Measurements from ENCODE around the gene AURKAIP1. TPM values are rescaled to one million over a fixed set of nuclear protein-coding genes. Genes with fewer than 3 reads are reported as not detected.
A peak's percentile ranks its signal among the peaks of the same experiment; 100 is the strongest.

AURKAIP1 gene
- total and polyA plus RNA-seq, 2 of the 4 experiments (the other 2 are of a cell fraction): 45.7 to 107 TPM

DNA sequence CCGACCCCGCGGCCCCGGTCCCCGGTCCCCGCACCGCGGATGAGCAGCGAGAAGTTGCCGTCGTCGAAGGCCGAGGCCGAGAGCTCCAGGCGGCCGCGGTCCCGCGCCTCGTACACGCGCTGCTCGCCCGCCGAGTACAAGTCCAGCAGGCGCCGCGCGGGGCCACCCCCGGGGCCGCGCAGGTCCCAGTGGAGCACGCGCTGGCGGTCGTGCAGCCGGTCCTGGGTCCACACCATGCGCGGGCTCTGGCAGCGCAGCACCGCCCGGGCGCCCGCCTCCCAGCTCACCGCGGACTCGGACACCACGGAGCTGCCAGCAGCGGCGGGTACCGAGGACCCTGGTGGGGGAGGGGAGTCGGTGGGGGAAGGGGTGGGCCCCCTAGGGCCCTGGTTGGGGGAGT is 19.6 kb downstream of the AURKAIP1 start:
- Histone ChIP-seq H3K23ac (ENCODE audit: low read depth, low read length) (no peak overlapping the region), H2BK15ac (ENCODE audit: low read depth, low read length) (no peak overlapping the region), H2AK5ac (ENCODE audit: low read depth, low read length) (no peak overlapping the region), H3K27me3 (ENCODE audit: control insufficient read depth, insufficient read depth, low read length) (no peaks in the 10 kb centered on the region), H3K4me3 (ENCODE audit: insufficient read depth, low read depth, low read length) (peak overlapping the region; percentile 35), H3K56ac (ENCODE audit: extremely low read depth, insufficient read depth, low read length) (no peak overlapping the region), H4K91ac (ENCODE audit: insufficient read depth, low read depth, low read length) (no peak overlapping the region), H2BK5ac (ENCODE audit: low read depth, low read length, poor library complexity, severe bottlenecking) (peak overlapping the region; percentile 18), H3K4ac (ENCODE audit: low read depth, low read length) (no peak overlapping the region), H3K9ac (ENCODE audit: low read depth, low read length) (no peak overlapping the region), H3K4me2 (ENCODE audit: low read depth, low read length) (no peak overlapping the region), H4K5ac (ENCODE audit: low read depth, low read length) (no peak overlapping the region), H3K14ac (replicated peaks; ENCODE audit: low read depth, low read length) (no peak overlapping the region), H2BK20ac (ENCODE audit: low read depth, low read length) (no peak overlapping the region), H3K9me1 (ENCODE audit: insufficient read depth, low read length) (no peaks in the 10 kb centered on the region), H4K20me1 (ENCODE audit: insufficient read depth, low read length) (peaks cover 55% of the 10 kb centered on the region), H3K36me3 (ENCODE audit: control insufficient read depth, insufficient read depth, low read length) (peaks cover 39% of the 10 kb centered on the region), H2BK120ac (ENCODE audit: low read depth, low read length) (no peak overlapping the region), H3K9me3 (ENCODE audit: control insufficient read depth, insufficient read depth, low read length) (no peaks in the 10 kb centered on the region), H4K8ac (ENCODE audit: low read depth in 2 of 2, low read length in 2 of 2) (no peak overlapping the region), H2AK9ac (replicated peaks; ENCODE audit: low read depth, low read length, poor library complexity) (peak overlapping the region; percentile 55), H3K27ac (ENCODE audit: insufficient read depth, low read length) (peak overlapping the region; percentile 22; the same call in 1 of the 2 replicates), H3K18ac (ENCODE audit: low read depth, low read length) (no peak overlapping the region), H3K4me1 (ENCODE audit: control insufficient read depth, insufficient read depth, low read length) (peaks cover 38% of the 10 kb centered on the region), H3K79me1 (ENCODE audit: low read depth in 1 of 2, low read length in 2 of 2) (peaks cover 8 to 24% of the 10 kb centered on the region in 2 experiments; a peak in 3 of 4 replicates), H2AFZ (replicated peaks; ENCODE audit: low read length, poor library complexity) (peak overlapping the region; percentile 58)
- in situ Hi-C loops (cut with MboI; ENCODE audit: low sequenced_read_pairs) (no loop called here), intact Hi-C loops (cut with micrococcal nuclease) (loop anchor here (5.0 kb wide), 1 partner anchor 48 kb away; the partner anchor contains the start of genes ACAP3 and PUSL1), dilution Hi-C loops (cut with HindIII; ENCODE audit: low sequenced_read_pairs, unreplicated experiment) (no loop called here)
- ATAC-seq (ENCODE audit: low read depth) (no peak), DNase-seq (peak; percentile 35)
- BruUV-seq (replicated peaks): no TSS peak
- peak; percentile 51; the same call in 1 of the 2 replicates for TF ChIP-seq MXI1 (IDR thresholded peaks at IDR 0.05; ENCODE audit: borderline replicate concordance, low read depth, low read length)
- no peak for TF ChIP-seq USF2 (IDR thresholded peaks at IDR 0.05; ENCODE audit: low read depth, low read length)
- TF ChIP-seq MAZ (IDR thresholded peaks at IDR 0.05; ENCODE audit: borderline replicate concordance, low read depth, low read length): peak; percentile 30; the same call in 1 of the 2 replicates
- 1% methylated on average over 18 of the region's 52 CpGs; no CpG with 5 or more reads in 1 of the 2 experiments for WGBS, 2 experiments (ENCODE audit: extremely low coverage in 2 of 2, insufficient read length in 1 of 2)
- POLR2A ChIA-PET (ENCODE audit: unreplicated experiment): no interaction called here
- CTCF ChIA-PET: no interaction called here
